ENCODE results near the gene LHPP.

The LHPP gene

DNA sequence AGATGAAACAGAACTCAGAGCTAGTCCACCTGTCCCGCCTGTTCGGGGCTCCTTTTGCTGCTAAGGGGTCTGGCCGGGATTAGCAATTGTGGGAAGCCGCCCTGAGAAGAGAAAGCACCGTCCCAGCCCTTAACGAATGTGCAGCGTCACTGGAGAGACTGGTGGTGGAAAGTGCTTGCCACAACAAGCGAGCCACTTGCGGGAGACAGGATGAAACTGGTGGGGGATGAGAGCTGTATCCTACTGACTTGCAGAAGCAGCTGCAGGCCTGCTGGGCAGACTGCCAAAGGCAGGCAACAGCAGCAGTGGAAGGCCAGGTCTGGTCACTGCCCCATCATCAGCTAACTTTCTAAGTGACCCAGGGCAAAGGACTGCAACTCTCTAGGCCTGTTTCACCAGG, 187.1 kb downstream of the LHPP start:
- FAIRE-seq, result no peak

- no peak for FAIRE-seq
These were observed 187.6 kb downstream of the LHPP start for GRCh38 chr10:124649214-124649613.

DNA sequence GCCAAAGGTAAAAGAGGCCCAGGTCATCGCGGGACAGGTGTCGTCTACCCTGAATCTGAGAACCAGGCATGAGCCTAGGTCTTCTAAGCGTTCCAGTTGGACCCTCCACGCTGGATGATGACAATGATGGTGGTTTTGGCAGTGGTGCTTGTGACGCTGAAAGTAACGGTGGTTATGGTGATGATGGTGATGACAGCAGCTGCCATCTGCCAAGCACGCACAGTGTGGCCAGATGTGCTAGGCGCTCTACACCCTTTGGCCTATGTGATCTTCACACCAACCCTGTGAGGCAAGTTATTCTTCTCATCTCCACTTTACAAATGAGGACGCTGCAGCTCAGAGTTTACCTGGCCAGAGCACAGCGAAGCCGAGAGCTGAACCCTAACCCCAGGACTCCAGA, 188.6 kb downstream of the LHPP start:
- no peak for FAIRE-seq

GRCh38 chr10:124650820-124651401, 189.3 kb downstream of the LHPP start:
- FAIRE-seq, result no peak

- no peak for FAIRE-seq
These were observed 189.8 kb downstream of the LHPP start for GRCh38 chr10:124651402-124651891.

GRCh38 chr10:124652200-124652599, 190.6 kb downstream of the LHPP start:
- FAIRE-seq, result no peak

DNA sequence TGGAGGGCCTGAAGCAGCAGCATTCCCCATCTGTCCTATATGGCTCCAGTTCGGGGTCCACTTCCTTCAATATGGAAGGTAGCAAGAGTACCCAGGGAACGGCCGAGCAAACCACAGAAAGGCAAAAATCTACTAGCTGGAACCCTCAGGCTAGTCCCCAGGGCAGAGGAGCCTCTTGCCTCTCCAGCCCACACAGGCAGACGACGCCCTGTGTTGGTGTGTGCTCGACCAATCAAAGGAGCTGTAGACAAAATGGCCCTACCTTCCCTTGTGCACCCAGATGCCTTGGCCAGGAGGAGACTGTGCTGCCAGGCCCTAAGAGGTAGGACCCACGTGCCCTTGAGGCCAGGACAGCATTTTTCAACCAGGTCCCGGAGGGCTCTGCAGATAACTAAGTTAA, 191.1 kb downstream of the LHPP start:
- no peak for FAIRE-seq

- FAIRE-seq, result no peak
These were observed 191.7 kb downstream of the LHPP start for GRCh38 chr10:124653311-124653710.

GRCh38 chr10:124653811-124654651, 192.4 kb downstream of the LHPP start:
- FAIRE-seq, result no peak

DNA sequence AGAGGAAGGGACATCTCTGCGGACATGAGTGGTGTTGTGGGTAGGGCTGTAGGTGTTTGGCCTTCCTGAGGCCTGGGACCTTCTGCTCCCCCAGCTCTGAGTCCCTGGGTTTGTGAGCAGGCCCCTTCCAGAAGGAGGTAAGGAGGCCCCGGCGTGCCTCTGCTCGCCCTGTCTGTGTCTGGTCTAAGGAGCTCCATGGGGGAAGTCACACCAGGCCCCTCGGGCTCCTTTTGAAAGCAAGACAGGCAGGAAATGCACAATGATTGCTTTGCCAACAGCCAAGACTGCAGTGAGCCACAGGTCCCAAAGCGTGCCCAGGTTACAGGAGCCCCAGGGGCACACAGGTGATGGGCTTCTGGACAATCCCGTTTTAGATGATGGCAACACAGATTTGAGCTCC, 193.1 kb downstream of the LHPP start:
- FAIRE-seq, result no peak

- FAIRE-seq, result no peak
These were observed 193.8 kb downstream of the LHPP start for GRCh38 chr10:124655191-124656112.

DNA sequence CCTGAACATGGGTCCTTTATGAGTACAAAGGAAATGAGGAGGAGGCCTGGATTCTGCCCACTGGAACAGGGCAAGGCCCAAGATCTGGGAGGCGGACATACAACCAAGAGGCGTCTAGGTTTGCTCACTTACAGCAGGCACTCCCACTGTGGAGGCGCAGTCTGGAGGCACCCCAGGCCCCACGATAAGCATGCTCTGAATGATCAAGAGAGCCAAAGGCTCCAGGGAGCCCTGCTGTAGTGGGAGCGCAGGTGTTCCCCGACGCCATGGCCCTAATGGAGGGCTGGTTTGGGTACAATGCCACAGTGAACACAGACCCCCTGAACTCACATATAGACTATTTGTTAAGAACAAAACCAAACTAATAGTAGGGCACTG, 194.5 kb downstream of the LHPP start:
- FAIRE-seq, result no peak

DNA sequence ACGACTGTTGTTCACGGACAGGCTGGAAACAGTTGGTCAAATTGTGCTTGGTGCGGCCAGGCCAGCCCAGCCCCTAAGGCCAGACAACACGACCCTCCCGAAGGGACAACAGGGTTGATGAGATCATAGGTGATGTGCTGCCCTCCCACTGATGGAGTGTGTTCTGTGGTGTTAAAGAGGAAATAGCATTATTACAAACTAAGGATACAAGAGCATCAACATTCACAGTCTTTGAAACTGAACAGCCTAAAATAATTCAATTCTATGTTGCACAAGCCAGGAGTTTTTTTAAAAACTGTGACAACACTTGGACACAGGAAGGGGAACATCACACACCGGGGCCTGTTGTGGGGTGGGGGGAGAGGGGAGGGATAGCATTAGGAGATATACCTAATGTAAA, 194.9 kb downstream of the LHPP start:
- no peak for FAIRE-seq

- FAIRE-seq, result no peak
These were observed 196.2 kb downstream of the LHPP start for GRCh38 chr10:124657806-124658205.

DNA sequence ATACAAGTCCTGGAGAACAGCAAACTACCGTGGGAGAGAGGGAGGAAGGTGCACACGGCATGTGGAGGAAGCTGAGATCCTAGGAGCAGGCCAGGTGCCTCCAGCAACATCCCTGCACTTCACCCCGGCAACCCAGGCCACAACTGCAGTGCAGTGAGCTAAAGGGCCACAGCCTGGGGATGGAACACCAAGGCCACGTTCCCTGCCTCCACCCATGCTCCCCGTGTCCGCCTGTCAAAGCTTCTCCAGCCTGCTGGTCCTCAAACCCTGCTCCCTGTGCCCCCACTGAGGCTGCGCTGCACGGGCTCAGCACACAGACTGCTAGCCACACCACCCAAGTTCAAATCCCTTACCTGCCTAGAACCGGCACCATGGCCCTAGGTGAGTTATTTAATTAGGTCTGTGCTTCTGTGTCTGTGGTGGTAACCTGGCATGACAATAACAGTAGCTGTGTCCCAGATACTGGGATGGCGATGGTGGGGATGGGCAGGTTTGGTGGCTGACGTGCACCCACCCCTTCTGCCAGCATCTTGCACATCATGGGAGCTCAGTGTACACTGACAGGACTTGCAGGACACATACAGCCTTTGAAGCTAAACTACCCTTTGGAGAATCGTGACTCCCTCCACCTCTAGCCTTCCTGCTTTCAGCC, 197.1 kb downstream of the LHPP start:
- no peak for FAIRE-seq

DNA sequence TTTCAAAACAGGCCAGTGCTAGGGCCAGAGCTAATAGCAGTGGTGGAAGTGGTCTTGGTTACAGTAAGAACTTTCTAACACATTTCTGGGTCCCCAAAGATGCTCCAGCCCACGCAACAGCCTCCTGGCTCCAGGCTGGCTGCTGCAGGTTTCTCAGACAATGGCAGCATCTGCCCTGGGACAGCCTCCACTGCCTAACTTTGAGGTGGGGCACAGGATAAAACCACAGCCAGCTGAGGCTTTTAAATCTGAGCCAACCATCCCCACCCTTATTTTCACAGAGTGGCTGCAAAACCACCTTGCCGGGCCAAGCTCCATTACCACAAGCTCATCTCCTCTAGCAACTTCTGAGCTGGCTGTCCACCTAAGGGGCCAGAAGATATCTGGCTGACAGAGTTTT, 197.8 kb downstream of the LHPP start:
- FAIRE-seq, result no peak

DNA sequence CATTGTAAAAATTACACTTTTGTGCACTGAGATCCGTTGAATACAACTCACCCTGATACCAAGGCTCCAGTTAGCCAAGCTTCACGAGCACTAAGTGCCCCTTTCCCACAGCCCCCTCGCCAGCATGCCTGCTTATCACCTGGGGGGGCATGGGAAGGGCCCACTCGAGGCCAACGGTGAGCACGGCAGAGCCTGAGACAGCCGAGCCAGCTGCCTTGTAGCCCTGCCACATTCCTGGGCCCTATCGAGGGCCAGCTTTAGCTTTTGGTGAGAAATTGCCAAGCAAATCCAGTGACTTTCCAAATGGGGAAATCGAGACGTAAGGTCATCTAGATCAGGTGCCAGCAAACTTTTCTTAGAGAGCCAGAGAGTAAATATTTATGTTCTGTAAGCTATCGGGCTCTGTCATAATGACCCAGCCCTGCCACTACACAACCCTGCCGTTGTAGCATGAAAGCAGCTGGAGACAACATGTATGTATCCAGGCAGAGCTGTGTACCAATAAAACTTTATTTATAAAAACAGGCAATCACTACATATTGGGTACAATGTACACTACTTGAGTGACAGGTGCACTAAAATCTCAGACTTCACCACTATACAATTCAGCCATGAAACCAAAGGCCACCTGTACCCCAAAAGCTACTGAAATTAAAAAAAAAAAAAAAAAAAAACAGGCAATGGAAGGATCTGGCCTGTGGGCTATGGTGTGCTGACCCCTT, 198.9 kb downstream of the LHPP start:
- FAIRE-seq, result no peak

GRCh38 chr10:124661660-124662180, 200.1 kb downstream of the LHPP start:
- FAIRE-seq, result no peak

GRCh38 chr10:124663228-124663627, 201.6 kb downstream of the LHPP start:
- no peak for FAIRE-seq
